Loucy (cell line): ENCODE measurements around the gene HCFC1.

Experiments
- H2AFZ ChIP-seq: fragments of 200-600 bp; sonication (generic); 2 replicates; pipeline ENCODE4 v1.6.0; 2016; ENCODE audit warnings: antibody characterized with exemption, mild to moderate bottlenecking, low read length, moderate library complexity
- H3F3A ChIP-seq: fragments of 200-600 bp; 2 replicates; pipeline ENCODE4 v1.6.0; 2016; ENCODE audit warnings: antibody characterized with exemption, low read depth, mild to moderate bottlenecking
- H3K27me3 ChIP-seq: fragments of 200-600 bp; sonication (generic); 2 replicates; pipeline ENCODE4 v1.6.1; 2014; ENCODE audit warnings: low read length, mild to moderate bottlenecking; ENCODE audit not compliant: insufficient read depth, poor library complexity, severe bottlenecking
- H3K36me3 ChIP-seq: fragments of 200-600 bp; sonication (generic); 2 replicates; pipeline ENCODE4 v1.6.1; 2016; ENCODE audit warnings: low read length; ENCODE audit not compliant: insufficient read depth
- H3K4me1 ChIP-seq: fragments of 200-600 bp; sonication (generic); 2 replicates; pipeline ENCODE4 v1.5.1; 2014; ENCODE audit warnings: low read length, mild to moderate bottlenecking; ENCODE audit not compliant: insufficient read depth, poor library complexity, severe bottlenecking
- H3K4me2 ChIP-seq: fragments of 200-600 bp; sonication (generic); 2 replicates; pipeline ENCODE4 v1.6.0; 2014; ENCODE audit warnings: antibody characterized with exemption, low read length, low read depth, mild to moderate bottlenecking; ENCODE audit not compliant: poor library complexity, severe bottlenecking
- H3K4me3 ChIP-seq: fragments of 200-600 bp; sonication (generic); 2 replicates; pipeline ENCODE4 v1.5.1; 2014; ENCODE audit warnings: low read length, mild to moderate bottlenecking, mixed read lengths; ENCODE audit not compliant: poor library complexity, severe bottlenecking
- H3K79me2 ChIP-seq: fragments of 200-600 bp; sonication (generic); 2 replicates; pipeline ENCODE4 v1.6.1; 2014; ENCODE audit warnings: low read length; ENCODE audit not compliant: insufficient read depth
- H3K9ac ChIP-seq: fragments of 200-600 bp; sonication (generic); 2 replicates; pipeline ENCODE4 v1.6.0; 2014; ENCODE audit warnings: mild to moderate bottlenecking, low read depth, low read length, moderate library complexity; ENCODE audit not compliant: poor library complexity, severe bottlenecking
- H3K9me2 ChIP-seq: fragments of 200-600 bp; sonication (generic); replicated peaks from 2 replicates; pipeline ENCODE4 v1.6.1; 2016; ENCODE audit warnings: low read depth, low read length, mixed read lengths
- H3K9me3 ChIP-seq: fragments of 200-600 bp; sonication (generic); 2 replicates; pipeline ENCODE4 v1.6.1; 2014; ENCODE audit warnings: mild to moderate bottlenecking, antibody characterized with exemption, low read length, low read depth; ENCODE audit not compliant: insufficient read depth
- H4K20me1 ChIP-seq: fragments of 200-600 bp; sonication (generic); 2 replicates; pipeline ENCODE4 v1.6.0; 2014; ENCODE audit warnings: antibody characterized with exemption, low read length, mild to moderate bottlenecking; ENCODE audit not compliant: insufficient read depth, poor library complexity, severe bottlenecking
- EZH2phosphoT487 ChIP-seq: fragments of 200-600 bp; IDR thresholded peaks from 2 replicates; pipeline ENCODE4 v1.6.1; 2018; ENCODE audit warnings: antibody characterized with exemption, mild to moderate bottlenecking, moderate library complexity, borderline replicate concordance
- TF ChIP-seq, protein P1 (sequence below): fragments of 200-600 bp; sonication (generic); conservative IDR thresholded peaks from 2 replicates; pipeline ENCODE4 v1.5.1; 2014; ENCODE audit warnings: mild to moderate bottlenecking, antibody characterized with exemption, low read length

The HCFC1 gene

DNA sequence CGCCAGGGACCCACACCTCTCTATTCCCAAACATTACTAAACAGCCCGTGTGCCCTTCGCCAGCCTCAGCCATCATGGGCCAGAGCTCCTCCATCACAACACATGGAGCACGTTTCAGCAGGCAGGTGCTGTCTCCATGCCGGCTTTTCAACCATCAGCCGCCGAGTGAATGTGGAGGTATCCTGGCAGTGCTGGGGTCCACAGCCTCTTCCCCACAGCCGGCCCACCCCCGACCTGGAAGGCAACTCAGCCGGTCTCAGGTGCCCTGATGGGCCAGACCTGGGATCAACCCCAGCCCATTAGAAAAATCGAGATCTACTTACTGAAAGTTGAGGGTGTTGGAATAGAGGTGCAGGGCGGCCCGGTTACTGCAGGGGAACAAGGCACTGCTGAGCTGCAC is 39.9 kb downstream of the HCFC1 start:
- H3K4me2 ChIP-seq: no peak overlapping the region
- no peaks in the 10 kb centered on the region for H3K27me3 ChIP-seq
- H3K79me2 ChIP-seq: peaks cover 48% of the 10 kb centered on the region
- no peaks in the 10 kb centered on the region for H3K9me3 ChIP-seq
- peak overlapping the region; percentile 12 for H3K9ac ChIP-seq
- H4K20me1 ChIP-seq: no peaks in the 10 kb centered on the region
- H3K36me3 ChIP-seq: no peaks in the 10 kb centered on the region
- peaks cover 13% of the 10 kb centered on the region for H3K4me1 ChIP-seq
- H3K9me2 ChIP-seq: no peaks in the 10 kb centered on the region
- TF ChIP-seq, protein P1, sequence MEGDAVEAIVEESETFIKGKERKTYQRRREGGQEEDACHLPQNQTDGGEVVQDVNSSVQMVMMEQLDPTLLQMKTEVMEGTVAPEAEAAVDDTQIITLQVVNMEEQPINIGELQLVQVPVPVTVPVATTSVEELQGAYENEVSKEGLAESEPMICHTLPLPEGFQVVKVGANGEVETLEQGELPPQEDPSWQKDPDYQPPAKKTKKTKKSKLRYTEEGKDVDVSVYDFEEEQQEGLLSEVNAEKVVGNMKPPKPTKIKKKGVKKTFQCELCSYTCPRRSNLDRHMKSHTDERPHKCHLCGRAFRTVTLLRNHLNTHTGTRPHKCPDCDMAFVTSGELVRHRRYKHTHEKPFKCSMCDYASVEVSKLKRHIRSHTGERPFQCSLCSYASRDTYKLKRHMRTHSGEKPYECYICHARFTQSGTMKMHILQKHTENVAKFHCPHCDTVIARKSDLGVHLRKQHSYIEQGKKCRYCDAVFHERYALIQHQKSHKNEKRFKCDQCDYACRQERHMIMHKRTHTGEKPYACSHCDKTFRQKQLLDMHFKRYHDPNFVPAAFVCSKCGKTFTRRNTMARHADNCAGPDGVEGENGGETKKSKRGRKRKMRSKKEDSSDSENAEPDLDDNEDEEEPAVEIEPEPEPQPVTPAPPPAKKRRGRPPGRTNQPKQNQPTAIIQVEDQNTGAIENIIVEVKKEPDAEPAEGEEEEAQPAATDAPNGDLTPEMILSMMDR: no peak
- no peak for TF ChIP-seq EZH2phosphoT487
- H3K4me3 ChIP-seq: no peak overlapping the region
- no peak overlapping the region for H2AFZ ChIP-seq
- peaks cover 4% of the 10 kb centered on the region; the same call in 1 of the 2 replicates for H3F3A ChIP-seq

DNA sequence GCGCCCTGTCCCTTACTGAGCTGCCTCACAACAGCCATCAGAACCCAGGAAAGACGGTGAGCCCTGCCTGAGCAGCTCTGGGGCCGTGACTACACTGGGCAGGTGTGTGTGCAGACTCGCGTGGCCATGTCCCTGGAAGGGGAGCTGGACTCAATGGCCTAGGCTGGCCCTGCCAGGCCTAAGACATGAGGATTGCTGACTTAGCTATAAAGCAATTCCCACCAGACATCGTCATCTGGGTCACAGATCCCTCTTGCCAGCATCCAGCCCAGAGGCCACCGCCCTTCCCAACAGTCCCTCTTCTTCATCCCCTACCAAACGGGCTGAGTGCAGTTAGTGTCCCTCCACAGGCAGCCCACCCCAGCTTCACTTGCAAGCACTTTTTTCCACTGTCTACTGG is 40.5 kb downstream of the HCFC1 start:
- H3K4me1 ChIP-seq: peaks cover 13% of the 10 kb centered on the region
- no peaks in the 10 kb centered on the region for H3K9me2 ChIP-seq
- no peak overlapping the region for H3K4me2 ChIP-seq
- H3K4me3 ChIP-seq: no peak overlapping the region
- no peaks in the 10 kb centered on the region for H3K36me3 ChIP-seq
- H3K9me3 ChIP-seq: no peaks in the 10 kb centered on the region
- peaks cover 7% of the 10 kb centered on the region; the same call in 1 of the 2 replicates for H3F3A ChIP-seq
- TF ChIP-seq EZH2phosphoT487: no peak
- TF ChIP-seq, protein P1: no peak
- H4K20me1 ChIP-seq: no peaks in the 10 kb centered on the region
- H2AFZ ChIP-seq: no peak overlapping the region
- H3K9ac ChIP-seq: peak overlapping the region; percentile 12
- H3K27me3 ChIP-seq: no peaks in the 10 kb centered on the region
- peaks cover 48% of the 10 kb centered on the region for H3K79me2 ChIP-seq

DNA sequence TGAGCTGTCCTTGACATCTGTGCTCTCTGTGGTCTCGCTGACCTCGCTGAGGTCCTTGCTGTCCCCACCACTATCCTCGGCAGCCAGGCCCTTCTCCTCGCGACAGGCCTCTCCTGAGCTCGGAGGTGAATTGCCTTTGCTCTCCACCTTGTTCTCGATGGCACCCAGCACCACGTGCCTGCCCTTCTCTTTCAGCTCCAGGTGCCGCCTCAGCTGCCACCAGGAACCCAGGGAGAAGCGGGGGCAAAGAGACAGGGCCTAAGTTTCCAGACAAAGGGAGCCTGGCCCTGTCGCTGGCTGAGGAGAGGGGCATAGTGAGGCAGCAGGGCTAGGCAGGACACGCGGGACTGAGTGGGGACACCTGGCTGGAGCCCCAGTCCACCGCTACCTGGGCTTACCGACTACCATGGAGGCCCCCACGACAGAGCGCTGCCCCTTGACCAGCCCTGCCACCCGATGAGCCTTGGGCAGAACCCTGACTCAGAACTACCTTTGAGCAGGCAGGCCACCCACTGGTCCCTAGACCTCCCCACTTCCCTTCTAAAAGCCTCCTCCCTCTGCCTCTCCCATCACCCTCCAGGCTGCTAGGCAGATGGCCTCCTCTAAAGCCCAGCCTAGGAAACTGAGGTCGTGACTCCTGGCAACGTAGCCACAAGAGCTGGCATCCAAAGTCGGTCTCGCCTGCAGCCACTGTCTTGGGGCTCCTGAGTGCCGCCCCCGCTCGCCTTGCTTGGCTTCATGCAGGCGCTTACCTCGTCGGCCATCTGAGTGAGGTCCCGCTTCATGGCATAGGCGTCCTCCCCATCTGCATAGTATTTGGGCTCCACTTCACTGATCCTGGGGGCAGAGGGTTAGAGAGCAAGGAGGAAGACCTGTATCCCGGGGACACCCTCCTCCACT is 41.4 kb downstream of the HCFC1 start:
- H2AFZ ChIP-seq: no peak overlapping the region
- H3K9me3 ChIP-seq: no peaks in the 10 kb centered on the region
- H3K4me1 ChIP-seq: peaks cover 13% of the 10 kb centered on the region
- H3K36me3 ChIP-seq: no peaks in the 10 kb centered on the region
- H3K27me3 ChIP-seq: no peaks in the 10 kb centered on the region
- peaks cover 55% of the 10 kb centered on the region for H3K79me2 ChIP-seq
- no peak overlapping the region for H3K4me3 ChIP-seq
- H3F3A ChIP-seq: peaks cover 7% of the 10 kb centered on the region; the same call in 1 of the 2 replicates
- H3K9me2 ChIP-seq: no peaks in the 10 kb centered on the region
- H3K4me2 ChIP-seq: peak overlapping the region; percentile 71
- TF ChIP-seq EZH2phosphoT487: no peak
- TF ChIP-seq, protein P1: no peak
- no peak overlapping the region for H3K9ac ChIP-seq
- no peaks in the 10 kb centered on the region for H4K20me1 ChIP-seq
